Colonic mucosa (tissue), 4 donors: ENCODE data around the gene STXBP6. TPM values are rescaled to one million over a fixed set of nuclear protein-coding genes. Genes with fewer than 3 reads are reported as not detected.

Experiments used
- DNase-seq: peaks from one replicate; pipeline ENCODE4 v3.0.0-alpha.2; 2020
- H3K27ac ChIP-seq: fragments of 200-600 bp; one replicate; pipeline ENCODE4 v1.8.0; 2021
- H3K27me3 ChIP-seq: fragments of 200-600 bp; one replicate; pipeline ENCODE4 v1.8.0; 2021
- H3K36me3 ChIP-seq: fragments of 200-600 bp; one replicate; pipeline ENCODE4 v1.8.0; 2021
- H3K4me1 ChIP-seq: fragments of 200-600 bp; one replicate; pipeline ENCODE4 v1.8.0; 2021; ENCODE audit warnings: mild to moderate bottlenecking
- H3K4me3 ChIP-seq: fragments of 200-600 bp; one replicate; pipeline ENCODE4 v1.8.0; 2021
- H3K9ac ChIP-seq, 2 donors: one replicate each; pipeline ENCODE4 v1.7.0; 2013; ENCODE audit warnings: control low read depth in 2 of 2, low read depth in 2 of 2, low read length in 2 of 2
- H3K9me3 ChIP-seq: fragments of 200-600 bp; one replicate; pipeline ENCODE4 v1.8.0; 2021
- intact Hi-C: fragments of 100-400 bp; cut with DNase I; formaldehyde crosslinking; loops from one replicate; pipeline ENCODE4 v1.14.1; 2022
- total RNA-seq, 2 donors: library from RNA; stranded (reverse); fragmentation: NEBNext Ultra II Directional in 1 of 2; extraction: Animal tissue kit (Norgen Biotek cat#: 25700) in 1 of 2; gene quantifications; one replicate each; pipeline ENCODE4 v1.2.1, GENCODE V29; 2021
- TF ChIP-seq, protein P1 (sequence below): fragments of 200-600 bp; IDR thresholded peaks from one replicate; pipeline ENCODE4 v1.8.0; 2022; ENCODE audit warnings: antibody characterized with exemption, mild to moderate bottlenecking
- donor health status: healthy.
- donor health status: DM: no; HTN: no; CAD: no.
- donor health status: DM: no; HTN: no; CAD: no.

Gene STXBP6
- total RNA-seq, 2 donors from 2014 or later: 23.7 to 26.1 TPM

DNA sequence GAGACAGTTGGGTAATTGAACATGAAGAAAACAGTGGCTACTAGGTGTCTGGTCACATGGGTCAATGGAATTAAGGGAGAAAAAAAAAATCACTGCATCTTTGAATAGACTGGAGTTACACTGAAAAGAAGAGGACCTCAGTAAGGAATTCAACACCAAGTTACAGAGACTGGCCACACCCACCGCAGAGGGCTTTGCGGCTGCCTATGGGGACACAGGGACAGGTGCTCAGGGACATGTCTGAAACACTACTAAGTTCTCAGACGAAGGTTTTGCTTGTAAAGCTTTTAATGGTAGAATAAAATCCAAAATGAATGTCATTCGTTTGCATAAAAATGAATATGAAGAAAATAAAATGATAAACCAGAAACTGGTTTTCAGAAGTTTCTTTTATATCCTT, 93.8 kb downstream of the STXBP6 start:
- H3K9ac ChIP-seq: no peak overlapping the region
- no peak overlapping the region for H3K27ac ChIP-seq
- TF ChIP-seq, protein P1, sequence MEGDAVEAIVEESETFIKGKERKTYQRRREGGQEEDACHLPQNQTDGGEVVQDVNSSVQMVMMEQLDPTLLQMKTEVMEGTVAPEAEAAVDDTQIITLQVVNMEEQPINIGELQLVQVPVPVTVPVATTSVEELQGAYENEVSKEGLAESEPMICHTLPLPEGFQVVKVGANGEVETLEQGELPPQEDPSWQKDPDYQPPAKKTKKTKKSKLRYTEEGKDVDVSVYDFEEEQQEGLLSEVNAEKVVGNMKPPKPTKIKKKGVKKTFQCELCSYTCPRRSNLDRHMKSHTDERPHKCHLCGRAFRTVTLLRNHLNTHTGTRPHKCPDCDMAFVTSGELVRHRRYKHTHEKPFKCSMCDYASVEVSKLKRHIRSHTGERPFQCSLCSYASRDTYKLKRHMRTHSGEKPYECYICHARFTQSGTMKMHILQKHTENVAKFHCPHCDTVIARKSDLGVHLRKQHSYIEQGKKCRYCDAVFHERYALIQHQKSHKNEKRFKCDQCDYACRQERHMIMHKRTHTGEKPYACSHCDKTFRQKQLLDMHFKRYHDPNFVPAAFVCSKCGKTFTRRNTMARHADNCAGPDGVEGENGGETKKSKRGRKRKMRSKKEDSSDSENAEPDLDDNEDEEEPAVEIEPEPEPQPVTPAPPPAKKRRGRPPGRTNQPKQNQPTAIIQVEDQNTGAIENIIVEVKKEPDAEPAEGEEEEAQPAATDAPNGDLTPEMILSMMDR: no peak
- no peaks in the 10 kb centered on the region for H3K9me3 ChIP-seq
- H3K4me3 ChIP-seq: no peak overlapping the region
- DNase-seq: no peak
- intact Hi-C loops: no loop called here
- H3K36me3 ChIP-seq: no peaks in the 10 kb centered on the region
- H3K4me1 ChIP-seq: no peaks in the 10 kb centered on the region
- H3K27me3 ChIP-seq: no peaks in the 10 kb centered on the region

DNA sequence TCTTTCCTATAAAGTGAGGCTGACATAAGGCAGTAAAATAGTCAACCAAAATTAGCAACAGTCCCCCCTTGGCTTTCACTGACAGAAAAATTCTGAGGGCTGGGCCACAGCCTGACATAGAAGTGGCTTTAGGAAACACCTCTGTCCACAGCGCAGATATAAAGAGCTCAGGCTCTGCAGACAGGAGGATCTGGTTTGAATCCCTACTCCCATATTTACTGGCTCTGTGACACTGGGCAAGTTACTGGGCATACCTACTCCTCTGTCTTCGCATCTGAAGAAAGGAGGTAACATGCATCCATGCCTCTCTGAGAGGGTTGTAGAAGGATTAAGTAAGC, 95.3 kb downstream of the STXBP6 start:
- Histone ChIP-seq H3K4me3 (no peak overlapping the region), H3K9ac (no peak overlapping the region), H3K27me3 (no peaks in the 10 kb centered on the region), H3K27ac (no peak overlapping the region), H3K9me3 (no peaks in the 10 kb centered on the region), H3K4me1 (no peaks in the 10 kb centered on the region), H3K36me3 (no peaks in the 10 kb centered on the region)
- TF ChIP-seq, protein P1: no peak
- DNase-seq: no peak
- intact Hi-C loops: no loop called here

DNA sequence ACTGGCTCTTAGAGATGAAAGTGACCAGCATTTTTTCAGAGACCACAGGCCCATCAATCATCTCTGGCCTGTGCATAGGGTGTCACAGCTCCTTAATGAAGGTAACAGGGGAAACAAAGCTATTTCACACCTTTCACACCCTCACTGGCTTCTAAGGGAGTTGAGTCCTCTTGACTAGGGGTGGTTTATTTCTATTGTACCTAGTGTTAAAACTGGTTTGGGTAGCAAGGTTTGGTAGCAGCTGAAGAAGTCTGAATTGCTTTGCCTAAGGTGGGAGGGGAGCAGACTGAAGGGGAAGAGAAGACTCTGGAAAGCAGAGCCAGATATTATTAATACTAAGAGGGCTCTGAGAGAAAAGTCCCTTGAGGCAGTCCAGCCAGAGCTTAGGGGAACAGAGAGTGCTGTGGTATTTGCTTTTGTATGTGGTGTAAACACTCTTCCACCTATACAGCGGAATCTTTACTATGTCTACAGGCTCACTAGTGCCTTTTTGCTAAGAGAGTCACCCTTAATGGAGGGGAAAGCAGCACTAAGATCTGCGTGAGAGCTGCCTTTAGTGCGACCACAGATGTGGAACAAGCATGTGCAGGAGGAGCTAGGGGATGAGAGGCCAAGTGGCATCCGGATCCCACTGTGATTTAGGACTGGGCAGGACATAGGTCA, 95.8 kb downstream of the STXBP6 start:
- no peak overlapping the region for H3K4me3 ChIP-seq
- TF ChIP-seq, protein P1: no peak
- H3K36me3 ChIP-seq: no peaks in the 10 kb centered on the region
- H3K27me3 ChIP-seq: no peaks in the 10 kb centered on the region
- no peaks in the 10 kb centered on the region for H3K4me1 ChIP-seq
- intact Hi-C loops: no loop called here
- no peak overlapping the region for H3K9ac ChIP-seq
- no peaks in the 10 kb centered on the region for H3K9me3 ChIP-seq
- H3K27ac ChIP-seq: no peak overlapping the region
- DNase-seq: no peak

DNA sequence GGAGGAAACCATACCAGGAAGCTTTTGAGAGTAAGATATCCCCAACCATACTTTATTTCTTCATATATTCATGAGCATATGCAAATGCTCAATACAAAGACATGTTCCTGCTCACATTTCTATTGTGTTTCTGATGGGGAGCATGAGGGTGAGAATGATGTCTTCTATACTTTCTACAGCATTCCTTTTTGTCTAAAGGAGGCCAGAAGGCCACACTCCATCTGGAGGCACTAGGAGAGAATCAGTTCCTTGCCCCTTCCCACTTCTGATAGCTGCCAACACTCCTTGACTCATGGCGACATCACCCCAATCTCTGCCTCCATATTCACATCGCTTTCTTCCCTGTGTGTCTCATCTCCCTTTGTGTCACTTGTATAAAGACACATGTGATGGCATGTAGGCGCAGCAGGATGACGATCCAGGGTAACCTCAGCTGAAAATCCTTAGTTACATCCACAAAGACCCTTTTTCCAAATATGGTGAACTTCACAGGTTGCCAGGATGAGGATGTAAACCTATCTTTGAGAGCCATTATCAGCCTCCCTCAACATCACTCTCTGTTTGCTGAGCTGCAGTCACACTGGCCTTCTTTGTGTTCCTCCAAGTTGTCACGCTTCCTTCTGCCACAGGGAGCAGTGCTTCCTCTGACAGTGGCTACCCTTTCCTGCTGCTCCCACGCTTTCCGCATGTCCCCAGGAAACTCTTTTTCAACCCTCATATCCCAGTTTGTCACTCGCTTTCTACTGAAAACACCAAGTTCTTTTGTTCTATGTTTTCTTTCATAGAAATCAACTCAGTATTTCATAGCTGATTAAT, 96.9 kb downstream of the STXBP6 start:
- intact Hi-C loops: no loop called here
- no peak for DNase-seq

DNA sequence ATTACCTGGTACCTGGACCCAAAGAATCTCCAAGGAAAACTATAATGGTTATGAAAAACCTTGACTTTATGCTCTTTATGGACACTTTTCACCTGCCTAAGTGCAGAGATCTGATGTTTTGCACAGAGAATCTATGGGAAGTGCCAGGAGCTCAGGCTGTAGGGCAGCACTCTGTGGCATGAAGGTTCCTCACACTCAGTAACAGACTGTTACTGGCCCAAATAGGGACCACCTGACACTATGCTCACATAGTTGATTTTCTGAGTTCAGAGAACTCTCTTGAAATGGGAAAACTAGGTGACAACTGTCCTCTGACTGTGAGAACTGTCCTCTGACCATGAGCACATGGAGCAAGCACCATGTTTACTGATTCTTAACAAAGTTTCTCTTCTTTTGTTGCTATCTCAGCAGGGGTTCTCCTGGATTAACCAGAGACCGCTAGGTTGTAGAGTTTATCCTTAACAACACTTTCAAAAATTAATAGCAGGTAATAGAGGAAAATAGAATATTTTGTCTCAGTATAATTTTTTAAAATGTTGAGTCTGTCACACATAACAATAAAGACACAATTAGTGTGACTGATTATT, 101.6 kb downstream of the STXBP6 start:
- no peaks in the 10 kb centered on the region for H3K36me3 ChIP-seq
- H3K27ac ChIP-seq: no peak overlapping the region
- H3K27me3 ChIP-seq: no peaks in the 10 kb centered on the region
- H3K9me3 ChIP-seq: no peaks in the 10 kb centered on the region
- intact Hi-C loops: no loop called here
- no peak overlapping the region for H3K4me3 ChIP-seq
- no peaks in the 10 kb centered on the region for H3K4me1 ChIP-seq
- H3K9ac ChIP-seq: no peak overlapping the region
- TF ChIP-seq, protein P1: no peak
- DNase-seq: no peak

More for the DNA sequence above, 96.9 kb downstream of the STXBP6 start:
- Histone ChIP-seq H3K9ac (no peak overlapping the region), H3K27me3 (no peaks in the 10 kb centered on the region), H3K4me3 (no peak overlapping the region), H3K36me3 (no peaks in the 10 kb centered on the region), H3K9me3 (no peaks in the 10 kb centered on the region), H3K27ac (no peak overlapping the region), H3K4me1 (no peaks in the 10 kb centered on the region)
- TF ChIP-seq, protein P1: peak; percentile 30
